ENCODE measurements around the gene ZNF487.
"Not testable (repeated sequence)": the region's sequence is repeated elsewhere in the genome, so short reads cannot be mapped to it uniquely, and the experiment has no call there.

Gene ZNF487

GRCh38 chr10:43421201-43421507 lies 15.8 kb upstream of the ZNF487 start:
- Histone ChIP-seq H3K9me3 (replicated peaks; ENCODE audit: low read length) (no peaks in the 10 kb centered on the region), H3K9ac (ENCODE audit: low read depth, low read length) (peak overlapping the region; percentile 89), H3K36me3 (ENCODE audit: insufficient read depth, low read length) (no peaks in the 10 kb centered on the region), H3K4me3 (ENCODE audit: low read length) (peak overlapping the region; percentile 72), H3K4me1 (ENCODE audit: control insufficient read depth, insufficient read depth, low read length) (peaks cover 15% of the 10 kb centered on the region), H3K27me3 (ENCODE audit: control insufficient read depth, insufficient read depth, low read length) (no peaks in the 10 kb centered on the region), H3K4me2 (ENCODE audit: low read length) (peak overlapping the region; percentile 91)

DNA sequence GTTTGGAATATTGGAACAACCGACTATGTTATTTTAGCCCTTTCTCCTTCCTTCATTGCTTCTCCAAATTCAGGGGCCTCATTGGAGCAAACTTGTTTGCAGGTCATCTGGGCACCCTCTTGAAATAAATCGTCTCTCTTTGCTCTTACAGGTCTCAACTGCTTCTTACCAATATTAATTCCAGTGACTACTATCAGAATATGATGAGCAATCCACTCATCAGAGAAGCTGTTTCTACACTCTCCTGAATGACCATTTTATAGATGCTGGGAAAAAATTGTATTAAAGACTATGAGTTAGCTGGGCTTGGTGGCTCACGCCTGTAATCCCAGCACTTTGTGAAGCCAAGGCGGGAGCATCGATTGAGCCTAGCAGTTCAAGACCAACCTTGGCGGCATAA lies 15.4 kb upstream of the ZNF487 start:
- H3K4me3 ChIP-seq (ENCODE audit: low read length) = no peak overlapping the region
- peak overlapping the region; percentile 91 for H3K4me2 ChIP-seq (ENCODE audit: low read length)
- no peaks in the 10 kb centered on the region for H3K36me3 ChIP-seq (ENCODE audit: insufficient read depth, low read length)
- H3K4me1 ChIP-seq (ENCODE audit: control insufficient read depth, insufficient read depth, low read length) = peaks cover 15% of the 10 kb centered on the region
- peak overlapping the region; percentile 89 for H3K9ac ChIP-seq (ENCODE audit: low read depth, low read length)
- no peaks in the 10 kb centered on the region for H3K9me3 ChIP-seq (replicated peaks; ENCODE audit: low read length)
- no peaks in the 10 kb centered on the region for H3K27me3 ChIP-seq (ENCODE audit: control insufficient read depth, insufficient read depth, low read length)

GRCh38 chr10:43421944-43422343 lies 15.0 kb upstream of the ZNF487 start:
- not testable (repeated sequence) for H3K36me3 ChIP-seq (ENCODE audit: insufficient read depth, low read length); H3K9ac ChIP-seq (ENCODE audit: low read depth, low read length); H3K4me3 ChIP-seq (ENCODE audit: low read length); H3K4me2 ChIP-seq (ENCODE audit: low read length); H3K9me3 ChIP-seq (replicated peaks; ENCODE audit: low read length); H3K27me3 ChIP-seq (ENCODE audit: control insufficient read depth, insufficient read depth, low read length)
- H3K4me1 ChIP-seq (ENCODE audit: control insufficient read depth, insufficient read depth, low read length) = peaks cover 15% of the 10 kb centered on the region

- H3K9ac ChIP-seq (ENCODE audit: low read depth, low read length) = no peak overlapping the region
- H3K4me3 ChIP-seq (ENCODE audit: low read length) = no peak overlapping the region
- H3K36me3 ChIP-seq (ENCODE audit: insufficient read depth, low read length) = no peaks in the 10 kb centered on the region
- H3K4me1 ChIP-seq (ENCODE audit: control insufficient read depth, insufficient read depth, low read length) = peaks cover 15% of the 10 kb centered on the region
- H3K4me2 ChIP-seq (ENCODE audit: low read length) = no peak overlapping the region
- no peaks in the 10 kb centered on the region for H3K9me3 ChIP-seq (replicated peaks; ENCODE audit: low read length)
- H3K27me3 ChIP-seq (ENCODE audit: control insufficient read depth, insufficient read depth, low read length) = no peaks in the 10 kb centered on the region
Measured at GRCh38 chr10:43424416-43424815, 12.5 kb upstream of the ZNF487 start.

DNA sequence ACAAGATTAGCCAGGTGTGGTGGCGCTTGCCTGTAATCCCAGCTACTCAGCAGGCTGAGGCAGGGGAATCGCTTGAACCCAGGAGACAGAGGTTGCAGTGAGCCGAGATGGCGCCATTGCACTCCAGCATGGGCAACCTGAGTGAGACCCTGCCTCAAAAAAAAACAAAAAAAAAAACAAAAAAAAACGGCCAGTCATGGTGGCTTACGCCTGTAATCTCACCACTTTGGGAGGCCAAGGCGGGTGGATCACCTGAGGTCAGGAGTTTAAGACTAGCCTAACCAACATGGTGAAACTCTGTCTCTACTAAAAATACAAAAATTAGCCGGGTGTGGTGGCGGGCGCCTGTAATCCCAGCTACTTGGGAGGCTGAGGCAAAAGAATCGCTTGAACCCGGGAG lies 10.4 kb upstream of the ZNF487 start:
- H3K4me1 ChIP-seq (ENCODE audit: control insufficient read depth, insufficient read depth, low read length); H3K27me3 ChIP-seq (ENCODE audit: control insufficient read depth, insufficient read depth, low read length); H3K36me3 ChIP-seq (ENCODE audit: insufficient read depth, low read length); H3K9me3 ChIP-seq (replicated peaks; ENCODE audit: low read length); H3K4me3 ChIP-seq (ENCODE audit: low read length); H3K4me2 ChIP-seq (ENCODE audit: low read length); H3K9ac ChIP-seq (ENCODE audit: low read depth, low read length): not testable (repeated sequence)

- no peaks in the 10 kb centered on the region for H3K27me3 ChIP-seq (ENCODE audit: control insufficient read depth, insufficient read depth, low read length)
- no peaks in the 10 kb centered on the region for H3K36me3 ChIP-seq (ENCODE audit: insufficient read depth, low read length)
- H3K9me3 ChIP-seq (replicated peaks; ENCODE audit: low read length) = no peaks in the 10 kb centered on the region
- no peak overlapping the region for H3K9ac ChIP-seq (ENCODE audit: low read depth, low read length)
- no peak overlapping the region for H3K4me3 ChIP-seq (ENCODE audit: low read length)
- H3K4me2 ChIP-seq (ENCODE audit: low read length) = no peak overlapping the region
- H3K4me1 ChIP-seq (ENCODE audit: control insufficient read depth, insufficient read depth, low read length) = no peaks in the 10 kb centered on the region
Measured at GRCh38 chr10:43427166-43427825, 9.6 kb upstream of the ZNF487 start.

- Histone ChIP-seq H3K4me2 (ENCODE audit: low read length) (no peak overlapping the region), H3K4me1 (ENCODE audit: control insufficient read depth, insufficient read depth, low read length) (no peaks in the 10 kb centered on the region), H3K9me3 (replicated peaks; ENCODE audit: low read length) (no peaks in the 10 kb centered on the region), H3K27me3 (ENCODE audit: control insufficient read depth, insufficient read depth, low read length) (no peaks in the 10 kb centered on the region), H3K9ac (ENCODE audit: low read depth, low read length) (no peak overlapping the region), H3K4me3 (ENCODE audit: low read length) (no peak overlapping the region), H3K36me3 (ENCODE audit: insufficient read depth, low read length) (no peaks in the 10 kb centered on the region)
Measured at GRCh38 chr10:43430926-43431663, 5.8 kb upstream of the ZNF487 start.

- no peaks in the 10 kb centered on the region for H3K36me3 ChIP-seq (ENCODE audit: insufficient read depth, low read length)
- H3K27me3 ChIP-seq (ENCODE audit: control insufficient read depth, insufficient read depth, low read length) = no peaks in the 10 kb centered on the region
- H3K4me2 ChIP-seq (ENCODE audit: low read length) = peak overlapping the region; percentile 90
- H3K9me3 ChIP-seq (replicated peaks; ENCODE audit: low read length) = no peaks in the 10 kb centered on the region
- peak overlapping the region; percentile 93 for H3K4me3 ChIP-seq (ENCODE audit: low read length)
- H3K4me1 ChIP-seq (ENCODE audit: control insufficient read depth, insufficient read depth, low read length) = peaks cover 7% of the 10 kb centered on the region
- H3K9ac ChIP-seq (ENCODE audit: low read depth, low read length) = peak overlapping the region; percentile 98
Measured at GRCh38 chr10:43437141-43437870, 395 bp downstream of the ZNF487 start.

- Histone ChIP-seq H3K4me1 (ENCODE audit: control insufficient read depth, insufficient read depth, low read length) (peaks cover 7% of the 10 kb centered on the region), H3K4me3 (ENCODE audit: low read length) (no peak overlapping the region), H3K27me3 (ENCODE audit: control insufficient read depth, insufficient read depth, low read length) (no peaks in the 10 kb centered on the region), H3K36me3 (ENCODE audit: insufficient read depth, low read length) (no peaks in the 10 kb centered on the region), H3K9me3 (replicated peaks; ENCODE audit: low read length) (no peaks in the 10 kb centered on the region), H3K4me2 (ENCODE audit: low read length) (no peak overlapping the region), H3K9ac (ENCODE audit: low read depth, low read length) (no peak overlapping the region)
Measured at GRCh38 chr10:43440463-43441134, 3.7 kb downstream of the ZNF487 start.

DNA sequence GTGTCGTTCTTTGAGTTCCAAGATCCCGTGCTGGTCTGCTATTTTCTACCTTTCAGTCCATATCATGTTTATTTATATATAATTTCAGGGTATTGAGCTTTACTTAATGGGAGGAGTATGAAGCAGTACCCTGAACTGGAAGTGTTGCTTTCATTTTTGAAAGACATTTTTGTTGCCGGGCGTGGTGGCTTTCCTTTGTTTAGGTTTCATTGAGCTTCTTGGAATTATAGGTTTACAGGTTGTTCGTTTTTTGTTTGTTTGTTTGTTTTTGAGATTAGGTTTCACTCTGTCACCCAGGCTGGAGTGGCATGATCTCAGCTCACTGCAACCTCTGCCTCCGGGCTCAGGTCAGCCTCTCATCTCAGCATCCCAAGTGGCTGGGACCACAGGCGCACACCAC lies 7.4 kb downstream of the ZNF487 start:
- Histone ChIP-seq H3K27me3 (ENCODE audit: control insufficient read depth, insufficient read depth, low read length) (no peaks in the 10 kb centered on the region), H3K4me2 (ENCODE audit: low read length) (no peak overlapping the region), H3K36me3 (ENCODE audit: insufficient read depth, low read length) (no peaks in the 10 kb centered on the region), H3K4me1 (ENCODE audit: control insufficient read depth, insufficient read depth, low read length) (no peaks in the 10 kb centered on the region), H3K9me3 (replicated peaks; ENCODE audit: low read length) (no peaks in the 10 kb centered on the region), H3K4me3 (ENCODE audit: low read length) (no peak overlapping the region), H3K9ac (ENCODE audit: low read depth, low read length) (no peak overlapping the region)

GRCh38 chr10:43444897-43445466 lies 8.1 kb downstream of the ZNF487 start:
- Histone ChIP-seq H3K27me3 (ENCODE audit: control insufficient read depth, insufficient read depth, low read length) (no peaks in the 10 kb centered on the region), H3K4me2 (ENCODE audit: low read length) (no peak overlapping the region), H3K4me1 (ENCODE audit: control insufficient read depth, insufficient read depth, low read length) (no peaks in the 10 kb centered on the region), H3K4me3 (ENCODE audit: low read length) (no peak overlapping the region), H3K36me3 (ENCODE audit: insufficient read depth, low read length) (no peaks in the 10 kb centered on the region), H3K9me3 (replicated peaks; ENCODE audit: low read length) (no peaks in the 10 kb centered on the region), H3K9ac (ENCODE audit: low read depth, low read length) (no peak overlapping the region)
